ENCODE results near the gene PPP2R2C. TPM values are rescaled to one million over a fixed set of nuclear protein-coding genes. Genes with fewer than 3 reads are reported as not detected.

The PPP2R2C gene
- total RNA-seq, 1 experiment from 2014 or later = 32.9 TPM

DNA sequence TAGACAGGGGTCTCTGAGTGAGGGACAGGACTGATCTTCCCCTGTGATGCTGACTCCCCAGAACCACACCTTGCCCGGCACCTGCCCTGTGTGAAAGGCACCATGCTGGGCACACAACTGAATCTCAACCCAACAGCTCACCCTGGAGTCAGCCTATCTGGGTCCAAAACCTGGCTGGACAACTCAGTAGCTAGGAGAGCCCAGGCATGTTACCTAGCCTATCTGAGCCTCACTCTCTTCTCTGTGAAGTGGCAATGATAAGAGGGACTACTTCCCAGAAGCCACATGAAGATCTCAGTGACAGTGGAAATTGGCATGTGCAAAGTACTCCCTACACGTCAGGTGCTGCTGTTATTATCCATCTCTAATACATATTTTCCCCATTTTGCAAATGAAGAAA, 44.8 kb upstream of the PPP2R2C start:
- H3K4me2 ChIP-seq (ENCODE audit: low read length) = no peak overlapping the region
- no peaks in the 10 kb centered on the region for H3K79me2 ChIP-seq (ENCODE audit: insufficient read depth, low read length)
- ChIA-PET POLR2A (no interaction called here), CTCF (no interaction called here), RAD21 (ENCODE audit: low non-redundant PET in 1 of 2, low total read pairs in 2 of 2, uncharacterized antibody in 2 of 2, unreplicated experiment in 2 of 2) (no interaction called here)
- DNase-seq (ENCODE audit: low read depth, low spot score) (no peak), ATAC-seq (no peak)
- TF ChIP-seq SIN3A (IDR thresholded peaks at IDR 0.05; ENCODE audit: low read depth) = no peak
- TF ChIP-seq, protein P1, sequence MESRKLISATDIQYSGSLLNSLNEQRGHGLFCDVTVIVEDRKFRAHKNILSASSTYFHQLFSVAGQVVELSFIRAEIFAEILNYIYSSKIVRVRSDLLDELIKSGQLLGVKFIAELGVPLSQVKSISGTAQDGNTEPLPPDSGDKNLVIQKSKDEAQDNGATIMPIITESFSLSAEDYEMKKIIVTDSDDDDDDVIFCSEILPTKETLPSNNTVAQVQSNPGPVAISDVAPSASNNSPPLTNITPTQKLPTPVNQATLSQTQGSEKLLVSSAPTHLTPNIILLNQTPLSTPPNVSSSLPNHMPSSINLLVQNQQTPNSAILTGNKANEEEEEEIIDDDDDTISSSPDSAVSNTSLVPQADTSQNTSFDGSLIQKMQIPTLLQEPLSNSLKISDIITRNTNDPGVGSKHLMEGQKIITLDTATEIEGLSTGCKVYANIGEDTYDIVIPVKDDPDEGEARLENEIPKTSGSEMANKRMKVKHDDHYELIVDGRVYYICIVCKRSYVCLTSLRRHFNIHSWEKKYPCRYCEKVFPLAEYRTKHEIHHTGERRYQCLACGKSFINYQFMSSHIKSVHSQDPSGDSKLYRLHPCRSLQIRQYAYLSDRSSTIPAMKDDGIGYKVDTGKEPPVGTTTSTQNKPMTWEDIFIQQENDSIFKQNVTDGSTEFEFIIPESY (IDR thresholded peaks at IDR 0.05; ENCODE audit: extremely low read depth, insufficient replicate concordance, low read length) = no peak
- TF ChIP-seq, protein P2, sequence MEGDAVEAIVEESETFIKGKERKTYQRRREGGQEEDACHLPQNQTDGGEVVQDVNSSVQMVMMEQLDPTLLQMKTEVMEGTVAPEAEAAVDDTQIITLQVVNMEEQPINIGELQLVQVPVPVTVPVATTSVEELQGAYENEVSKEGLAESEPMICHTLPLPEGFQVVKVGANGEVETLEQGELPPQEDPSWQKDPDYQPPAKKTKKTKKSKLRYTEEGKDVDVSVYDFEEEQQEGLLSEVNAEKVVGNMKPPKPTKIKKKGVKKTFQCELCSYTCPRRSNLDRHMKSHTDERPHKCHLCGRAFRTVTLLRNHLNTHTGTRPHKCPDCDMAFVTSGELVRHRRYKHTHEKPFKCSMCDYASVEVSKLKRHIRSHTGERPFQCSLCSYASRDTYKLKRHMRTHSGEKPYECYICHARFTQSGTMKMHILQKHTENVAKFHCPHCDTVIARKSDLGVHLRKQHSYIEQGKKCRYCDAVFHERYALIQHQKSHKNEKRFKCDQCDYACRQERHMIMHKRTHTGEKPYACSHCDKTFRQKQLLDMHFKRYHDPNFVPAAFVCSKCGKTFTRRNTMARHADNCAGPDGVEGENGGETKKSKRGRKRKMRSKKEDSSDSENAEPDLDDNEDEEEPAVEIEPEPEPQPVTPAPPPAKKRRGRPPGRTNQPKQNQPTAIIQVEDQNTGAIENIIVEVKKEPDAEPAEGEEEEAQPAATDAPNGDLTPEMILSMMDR (IDR thresholded peaks at IDR 0.05 in 2 of 3, conservative IDR thresholded peaks at IDR 0.05 in 1 of 3; ENCODE audit: borderline replicate concordance in 1 of 3, insufficient read depth in 1 of 3, low read depth in 2 of 3, low read length in 2 of 3) = no peak
- TF ChIP-seq SP1 (IDR thresholded peaks at IDR 0.05; ENCODE audit: low read depth) = no peak
- TF ChIP-seq ZNF274 (IDR thresholded peaks at IDR 0.05; ENCODE audit: low read depth, low read length) = no peak
- no peak for TF ChIP-seq ZFX (IDR thresholded peaks at IDR 0.05)
- TF ChIP-seq SRF (IDR thresholded peaks at IDR 0.05; ENCODE audit: low read depth) = no peak
- TF ChIP-seq RAD21 (IDR thresholded peaks at IDR 0.05; ENCODE audit: low read depth) = no peak
- no peak for TF ChIP-seq POLR2AphosphoS5 (IDR thresholded peaks at IDR 0.05; ENCODE audit: low read depth, low read length)
- no peak for TF ChIP-seq YY1 (IDR thresholded peaks at IDR 0.05; ENCODE audit: extremely low read depth, insufficient replicate concordance, low read depth, low read length)
- no peak for TF ChIP-seq EGR1 (IDR thresholded peaks at IDR 0.05; ENCODE audit: low read depth)
- TF ChIP-seq EZH2phosphoT487 (IDR thresholded peaks at IDR 0.05; ENCODE audit: borderline replicate concordance) = no peak
- no peak for TF ChIP-seq TCF7L2 (IDR thresholded peaks at IDR 0.05; ENCODE audit: borderline replicate concordance, extremely low read depth, insufficient read depth, insufficient read length)
- TF ChIP-seq POLR2A (IDR thresholded peaks at IDR 0.05; ENCODE audit: borderline replicate concordance, extremely low read depth, insufficient read depth, insufficient read length) = no peak
- no peak for TF ChIP-seq CBX3 (IDR thresholded peaks at IDR 0.05; ENCODE audit: low read depth)
- TF ChIP-seq, protein P3, sequence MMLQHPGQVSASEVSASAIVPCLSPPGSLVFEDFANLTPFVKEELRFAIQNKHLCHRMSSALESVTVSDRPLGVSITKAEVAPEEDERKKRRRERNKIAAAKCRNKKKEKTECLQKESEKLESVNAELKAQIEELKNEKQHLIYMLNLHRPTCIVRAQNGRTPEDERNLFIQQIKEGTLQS (IDR thresholded peaks at IDR 0.05) = no peak
- TF ChIP-seq, protein P4, sequence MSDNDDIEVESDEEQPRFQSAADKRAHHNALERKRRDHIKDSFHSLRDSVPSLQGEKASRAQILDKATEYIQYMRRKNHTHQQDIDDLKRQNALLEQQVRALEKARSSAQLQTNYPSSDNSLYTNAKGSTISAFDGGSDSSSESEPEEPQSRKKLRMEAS (IDR thresholded peaks at IDR 0.05) = no peak
- no peak for TF ChIP-seq EZH2 (IDR thresholded peaks at IDR 0.05)
- no peak for TF ChIP-seq FOSL1 (IDR thresholded peaks at IDR 0.05; ENCODE audit: low read depth)
- no peaks in the 10 kb centered on the region for H3K9me2 ChIP-seq (ENCODE audit: insufficient read depth)
- intact Hi-C loops (cut with micrococcal nuclease) = no loop called here
- H3K4me1 ChIP-seq (ENCODE audit: control insufficient read depth in 1 of 2, insufficient read depth in 2 of 2, low read length in 2 of 2) = no peaks in the 10 kb centered on the region
- no peak overlapping the region for H3K4me3 ChIP-seq (replicated peaks in 1 of 2; ENCODE audit: low read depth in 1 of 2, low read length in 2 of 2)
- no peak overlapping the region for H3K27ac ChIP-seq (ENCODE audit: low read depth, low read length)
- no peaks in the 10 kb centered on the region for H4K20me1 ChIP-seq (ENCODE audit: insufficient read depth)
- H3K27me3 ChIP-seq (ENCODE audit: insufficient read depth, low read length) = no peaks in the 10 kb centered on the region
- no peak overlapping the region for H2AFZ ChIP-seq (ENCODE audit: low read depth, low read length, poor library complexity, severe bottlenecking)
- H3K36me3 ChIP-seq (ENCODE audit: control insufficient read depth in 1 of 2, insufficient read depth in 2 of 2, low read length in 2 of 2) = no peaks in the 10 kb centered on the region
- BruUV-seq (replicated peaks) = no TSS peak
- H3K9ac ChIP-seq (ENCODE audit: low read length) = no peak overlapping the region
- no peaks in the 10 kb centered on the region for H3K9me3 ChIP-seq (ENCODE audit: control insufficient read depth in 1 of 2, insufficient read depth in 1 of 2, low read depth in 1 of 2, low read length in 2 of 2)

Measured in HCT116 (cell line).